ENCODE data around the gene TNNT3.

DNA sequence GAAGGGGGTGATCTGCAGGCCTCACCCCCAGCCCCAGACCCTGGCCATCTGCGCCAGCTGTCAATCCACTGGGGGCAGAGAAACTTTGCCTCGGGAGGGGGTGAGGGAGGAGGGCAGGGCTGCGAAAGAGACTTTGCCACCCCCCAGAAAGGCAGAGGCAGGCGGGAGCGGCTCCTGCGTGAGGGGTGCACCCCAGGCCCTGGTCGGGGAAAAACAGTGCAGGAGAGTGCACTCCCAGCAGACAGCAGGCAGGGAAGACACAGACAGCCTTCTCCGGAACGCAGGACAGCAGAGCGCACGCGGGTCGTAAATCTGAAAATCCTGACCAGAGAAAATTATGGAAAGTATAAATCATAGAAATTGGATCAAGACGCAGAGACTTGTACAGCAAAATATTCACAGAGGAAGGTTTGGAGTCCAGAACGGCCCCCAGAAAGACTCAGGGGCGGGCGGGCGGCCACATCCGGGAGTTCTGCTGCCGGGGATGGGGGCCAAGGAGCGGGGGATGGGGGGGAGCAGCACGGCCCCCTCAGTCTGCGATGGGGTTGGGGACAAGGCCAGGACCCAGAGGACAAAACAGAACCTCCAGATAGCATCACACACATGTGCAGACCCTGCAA is 19.6 kb downstream of the TNNT3 start:
- TF ChIP-seq GATA2 (IDR thresholded peaks at IDR 0.05; ENCODE audit: low read depth, low read length): no peak
- no peak for TF ChIP-seq GATA3 (IDR thresholded peaks at IDR 0.05; ENCODE audit: low read depth, low read length)
